H1 (cell line): ENCODE measurements around the gene PLGRKT. TPM values are rescaled to one million over a fixed set of nuclear protein-coding genes. Genes with fewer than 3 reads are reported as not detected.

Experiments used
- ATF3 ChIP-seq: IDR thresholded peaks from 2 replicates; pipeline ENCODE4 v1.6.1; 2011; ENCODE audit warnings: low read depth, mild to moderate bottlenecking, low read length; ENCODE audit not compliant: insufficient read depth
- E2F6 ChIP-seq: IDR thresholded peaks from 2 replicates; pipeline ENCODE4 v1.6.1; 2012; ENCODE audit warnings: inconsistent platforms
- EGR1 ChIP-seq: IDR thresholded peaks from 2 replicates; pipeline ENCODE4 v1.6.1; 2011; ENCODE audit warnings: low read depth, low read length, borderline replicate concordance
- HDAC2 ChIP-seq, 2 experiments: fragments of 300-600 bp in 1 of 2; sonication (generic) in 1 of 2; IDR thresholded peaks; 2 replicates each; pipeline ENCODE4 v1.6.1; 2011 to 2012; ENCODE audit warnings: low read depth in 2 of 2, low read length in 2 of 2, mild to moderate bottlenecking in 2 of 2, moderate library complexity in 2 of 2, borderline replicate concordance in 1 of 2, inconsistent platforms in 1 of 2
- JUN ChIP-seq: IDR thresholded peaks from 2 replicates; pipeline ENCODE4 v1.6.1; 2011; ENCODE audit warnings: low read depth, mild to moderate bottlenecking, improper control_type of control experiment, low read length
- RAD21 ChIP-seq, 2 experiments: IDR thresholded peaks in 1 of 2; conservative IDR thresholded peaks in 1 of 2; 2 replicates each; pipeline ENCODE4 v1.6.1; 2011; ENCODE audit warnings: low read depth in 2 of 2, low read length in 2 of 2, improper control_type of control experiment in 1 of 2, inconsistent platforms in 1 of 2, mild to moderate bottlenecking in 1 of 2, moderate library complexity in 1 of 2
- SIRT6 ChIP-seq: IDR thresholded peaks from one replicate; pipeline ENCODE4 v1.7.1; 2012; ENCODE audit warnings: low read length, inconsistent platforms
- SP2 ChIP-seq: IDR thresholded peaks from 2 replicates; pipeline ENCODE4 v1.6.1; 2012; ENCODE audit warnings: mild to moderate bottlenecking, low read length, inconsistent platforms
- polyA plus RNA-seq, 7 experiments: library from polyadenylated mRNA; depleted of rRNA in 3 of 7; stranded (reverse) in 5 of 7; unstranded in 2 of 7; fragments of >200 nt in 5 of 7; fragments of 200-250 nt in 2 of 7; gene quantifications; 1 replicate in 5 of 7; 2 replicates in 1 of 7; 4 replicates in 1 of 7; pipeline versions ENCODE4 v1.2.1 to v1.2.3, GENCODE V29; 2011 to 2013; ENCODE audit warnings: missing spikeins in 2 of 7, mixed read lengths in 2 of 7
- total RNA-seq: library from RNA; stranded (reverse); fragmentation: NEBNext Ultra II Directional; extraction: Animal tissue kit (Norgen Biotek cat#: 25700); gene quantifications from 2 replicates; pipeline ENCODE4 v1.2.1, GENCODE V29; 2021

PLGRKT gene
- total and polyA plus RNA-seq, 2 of the 8 experiments (the other 6 are each of a cell fraction or from before 2014, with no cell fraction given) = 5.4 to 15.7 TPM

DNA sequence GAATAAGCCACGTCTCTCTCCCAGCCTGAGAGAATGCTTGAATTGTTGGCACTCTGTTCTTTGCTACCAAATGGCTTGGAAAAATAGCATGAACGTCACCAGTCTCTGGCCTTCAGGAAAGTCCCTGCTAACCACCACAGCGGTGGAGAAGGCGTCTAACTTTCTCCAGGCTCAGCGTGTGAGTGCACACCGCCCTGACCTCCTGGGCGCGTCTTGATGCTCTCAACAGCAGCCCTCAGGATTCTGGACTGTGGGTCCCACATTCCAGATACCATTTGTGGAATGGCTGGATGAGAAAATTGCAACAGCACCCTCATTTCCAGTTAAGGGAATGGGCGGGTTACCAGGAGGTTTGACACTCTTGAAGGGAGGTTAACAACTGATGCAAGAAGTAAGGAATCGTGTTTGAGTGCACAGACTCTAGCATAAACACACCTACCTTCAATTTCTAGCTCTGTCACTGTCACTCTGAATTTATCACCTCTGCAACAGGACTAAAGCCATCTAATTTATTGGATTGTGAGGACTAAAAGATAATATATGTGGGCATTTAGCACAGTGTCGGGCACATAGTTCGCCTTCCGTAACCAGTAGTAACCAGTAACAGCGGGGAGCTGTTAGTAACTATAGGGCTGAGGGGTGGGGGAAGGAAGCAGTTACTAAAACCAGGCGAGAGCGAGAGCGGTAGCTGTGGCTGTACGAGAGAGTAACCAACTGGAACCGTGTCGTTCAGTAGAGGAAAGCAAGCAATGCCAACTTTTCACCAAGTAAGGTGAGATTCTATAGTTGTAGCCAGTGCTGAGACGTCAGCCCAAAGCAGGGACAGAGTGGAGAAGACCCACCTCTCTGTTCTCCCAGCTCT lies 807 bp upstream of the PLGRKT start (continued):
- TF ChIP-seq SP2 (no peak), JUN (no peak), EGR1 (no peak), RAD21 (IDR thresholded peaks at IDR 0.05 in 1 of 2, conservative IDR thresholded peaks at IDR 0.05 in 1 of 2; ENCODE audit: low read depth in 2 of 2, low read length in 2 of 2) (no peak), E2F6 (no peak), ATF3 (no peak), SIRT6 (no peak), HDAC2 (IDR thresholded peaks at IDR 0.05; ENCODE audit: borderline replicate concordance in 1 of 2, low read depth in 2 of 2, low read length in 2 of 2) (no peak)
